Activated naive CD8-positive, alpha-beta T cell treated with anti-CD3 and anti-CD28 coated beads, Interleukin-2, amount 50 U/mL, for 24 hours (primary cell): ENCODE measurements around the gene CACFD1.

Experiments
- ATAC-seq: fragments of 150-1000 bp; cut with Tn5 transposase; one replicate; pipeline ENCODE4 v1.10.0; 2021
- DNase-seq: peaks from one replicate; pipeline ENCODE4 v3.0.0; 2021
- H3K27ac Mint-ChIP-seq: one replicate; pipeline ENCODE4 v1.8.0; 2021; ENCODE audit warnings: mild to moderate bottlenecking, mixed read lengths
- H3K27me3 Mint-ChIP-seq: one replicate; pipeline ENCODE4 v1.8.0; 2021; ENCODE audit warnings: mixed read lengths
- H3K36me3 Mint-ChIP-seq: one replicate; pipeline ENCODE4 v1.8.0; 2021; ENCODE audit warnings: low read depth, mixed read lengths
- H3K4me1 Mint-ChIP-seq: one replicate; pipeline ENCODE4 v1.8.0; 2021; ENCODE audit warnings: mixed read lengths
- H3K4me3 Mint-ChIP-seq: one replicate; pipeline ENCODE4 v1.8.0; 2021; ENCODE audit warnings: mild to moderate bottlenecking, moderate library complexity, mixed read lengths
- H3K9me3 Mint-ChIP-seq: one replicate; pipeline ENCODE4 v1.8.0; 2021; ENCODE audit warnings: mixed read lengths

Gene CACFD1

DNA sequence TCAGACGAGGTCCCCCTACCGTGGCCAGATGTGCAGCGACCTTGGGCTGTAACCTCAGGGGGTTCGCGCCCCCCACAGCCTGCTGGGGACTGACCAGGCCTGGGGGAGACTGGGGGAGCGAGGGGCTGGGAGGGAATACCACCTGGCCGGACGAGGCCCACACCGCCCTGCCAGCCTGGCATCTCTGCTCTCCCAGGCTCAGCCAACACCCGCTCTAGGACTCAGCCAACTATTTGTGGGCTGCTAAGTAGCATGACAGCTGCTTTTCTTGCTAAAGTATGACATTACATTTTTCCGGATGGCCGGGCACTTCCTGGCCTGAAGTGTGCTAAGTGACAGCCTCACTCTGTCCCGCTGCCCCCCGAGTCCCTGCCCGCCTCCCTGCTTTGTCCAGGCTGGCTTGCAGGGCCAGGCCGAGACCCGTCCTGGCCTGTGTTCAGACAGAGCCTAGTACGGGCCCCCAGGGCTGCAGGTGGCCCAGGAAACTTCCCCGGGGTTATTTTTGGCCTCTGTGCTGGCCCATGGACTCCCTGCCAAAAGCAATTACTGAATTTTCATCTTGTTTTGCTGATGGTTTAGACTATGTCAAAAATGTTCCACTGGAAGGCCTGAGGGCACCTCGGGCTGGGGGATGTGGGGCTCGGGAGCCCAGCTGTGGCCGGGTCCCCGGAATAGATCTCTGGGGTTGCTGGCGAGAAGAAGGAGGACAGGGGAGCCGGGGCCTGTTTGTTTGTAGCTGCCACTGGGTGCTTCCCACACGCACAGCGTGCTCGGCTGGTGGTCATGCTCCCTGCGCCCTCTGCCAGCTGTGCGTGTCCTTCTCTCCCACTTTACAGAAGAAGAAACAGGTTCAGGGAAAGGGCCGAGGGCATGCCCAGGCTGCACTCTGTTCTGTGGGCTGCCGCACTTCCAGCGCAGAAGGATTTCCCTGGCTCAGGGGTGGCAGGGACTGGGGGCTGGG is 32.6 kb downstream of the CACFD1 start:
- Mint-ChIP-seq H3K4me1 (no peaks in the 10 kb centered on the region), H3K27me3 (no peaks in the 10 kb centered on the region), H3K9me3 (no peaks in the 10 kb centered on the region), H3K36me3 (no peaks in the 10 kb centered on the region), H3K4me3 (no peak overlapping the region), H3K27ac (no peak overlapping the region)
- ATAC-seq = no peak
- no peak for DNase-seq

DNA sequence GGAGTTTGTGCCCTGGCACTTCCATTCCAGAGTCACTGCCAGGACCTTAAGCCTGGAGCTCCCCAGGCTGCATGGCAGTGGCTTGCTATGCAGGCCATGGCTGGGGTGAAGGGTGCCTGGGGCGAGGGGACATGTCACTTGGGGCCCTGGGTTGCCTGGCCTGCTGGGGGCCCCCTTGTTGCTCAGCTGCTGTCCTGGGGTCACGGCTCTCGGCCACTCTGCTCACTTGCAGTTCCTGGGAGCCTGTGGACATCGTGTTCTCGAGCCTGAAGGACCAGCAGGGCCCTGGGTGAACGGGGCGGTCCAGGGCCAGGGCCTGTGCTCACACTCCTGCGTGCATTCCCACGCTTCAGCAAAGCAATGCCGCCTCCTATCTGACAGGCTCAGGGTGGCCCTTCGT is 33.6 kb downstream of the CACFD1 start:
- Mint-ChIP-seq H3K36me3 (no peaks in the 10 kb centered on the region), H3K27me3 (no peaks in the 10 kb centered on the region), H3K9me3 (no peaks in the 10 kb centered on the region), H3K27ac (no peak overlapping the region), H3K4me1 (no peaks in the 10 kb centered on the region), H3K4me3 (no peak overlapping the region)
- DNase-seq = no peak
- ATAC-seq = no peak

DNA sequence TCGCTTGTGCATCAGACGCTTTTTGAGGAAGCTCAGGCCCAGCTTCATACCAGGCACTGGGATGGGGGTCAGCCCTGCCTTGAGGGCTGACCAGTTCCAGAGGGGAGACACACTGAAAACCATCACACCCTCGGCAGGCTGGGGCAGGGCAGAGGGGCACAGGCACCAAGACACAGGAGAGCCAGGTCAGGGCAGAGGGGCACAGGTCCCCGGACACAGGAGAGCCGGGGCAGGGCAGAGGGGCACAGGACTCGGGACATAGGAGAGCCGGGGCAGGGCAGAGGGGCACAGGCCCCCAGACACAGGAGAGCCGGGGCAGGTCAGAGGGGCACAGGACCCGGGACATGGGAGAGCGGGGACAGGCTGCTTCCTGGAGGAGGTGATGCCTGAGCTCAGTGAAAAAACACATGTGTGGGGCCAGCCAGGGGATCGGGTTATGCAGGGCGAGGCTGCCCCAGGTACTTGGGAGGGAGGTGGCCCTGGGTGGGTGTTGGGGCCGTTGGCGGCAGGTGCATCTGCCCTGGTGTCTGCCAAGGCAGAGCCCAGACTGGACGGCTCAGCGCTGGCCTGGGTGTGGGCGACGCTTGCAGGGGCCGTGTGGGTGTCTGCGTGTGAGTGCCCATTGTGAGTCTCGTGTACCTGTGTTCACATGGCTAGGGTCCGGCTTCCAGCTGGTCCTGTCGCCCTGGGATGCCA is 34.2 kb downstream of the CACFD1 start:
- Mint-ChIP-seq H3K27me3 (no peaks in the 10 kb centered on the region), H3K9me3 (no peaks in the 10 kb centered on the region), H3K27ac (no peak overlapping the region), H3K4me3 (no peak overlapping the region), H3K36me3 (no peaks in the 10 kb centered on the region), H3K4me1 (no peaks in the 10 kb centered on the region)
- DNase-seq (no peak), ATAC-seq (no peak)

DNA sequence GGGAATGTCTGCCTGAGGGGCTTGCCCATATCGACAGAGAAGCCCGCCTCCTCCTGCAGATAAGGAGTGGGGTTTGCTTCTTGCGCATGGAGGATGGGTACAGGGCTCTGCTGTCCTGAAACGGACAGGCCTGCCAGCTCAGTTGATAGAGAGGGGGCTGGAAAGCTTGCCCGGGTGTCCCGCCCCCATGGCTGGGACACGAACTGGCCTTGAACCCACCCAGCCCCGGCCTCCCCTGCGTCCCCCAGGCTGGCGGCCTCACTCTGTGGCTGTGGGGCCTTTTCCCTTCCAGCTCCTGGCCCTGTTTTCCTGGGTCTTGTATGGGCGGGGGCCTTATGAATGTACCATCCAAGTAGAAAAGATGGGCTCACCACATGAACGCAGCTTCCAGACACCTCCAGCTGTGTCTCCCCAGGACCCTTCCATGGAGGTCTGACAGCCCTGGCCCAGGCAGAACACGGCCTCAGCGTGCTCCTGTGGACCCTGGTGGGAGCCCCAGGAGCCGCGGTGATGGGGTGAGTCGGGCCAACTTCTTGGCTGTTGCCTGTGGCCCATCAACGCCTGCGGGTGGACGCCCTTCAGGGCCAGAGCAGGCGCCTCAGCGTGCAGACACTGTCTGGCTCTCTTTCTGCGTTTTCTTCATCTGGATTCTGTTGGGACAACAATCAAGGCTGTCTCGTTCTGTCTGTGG is 35.0 kb downstream of the CACFD1 start:
- H3K27me3 Mint-ChIP-seq = no peaks in the 10 kb centered on the region

GRCh38 chr9:133495327-133496293 is 35.8 kb downstream of the CACFD1 start:
- H3K27me3 Mint-ChIP-seq = no peaks in the 10 kb centered on the region
- H3K9me3 Mint-ChIP-seq = no peaks in the 10 kb centered on the region
- no peaks in the 10 kb centered on the region for H3K36me3 Mint-ChIP-seq
- ATAC-seq (no peak), DNase-seq (no peak)
- H3K27ac Mint-ChIP-seq = no peak overlapping the region
- no peak overlapping the region for H3K4me3 Mint-ChIP-seq
- H3K4me1 Mint-ChIP-seq = no peaks in the 10 kb centered on the region

More for the DNA sequence above, 35.0 kb downstream of the CACFD1 start:
- no peaks in the 10 kb centered on the region for H3K36me3 Mint-ChIP-seq
- H3K4me3 Mint-ChIP-seq = no peak overlapping the region
- ATAC-seq (no peak), DNase-seq (no peak)
- no peaks in the 10 kb centered on the region for H3K4me1 Mint-ChIP-seq
- no peaks in the 10 kb centered on the region for H3K9me3 Mint-ChIP-seq
- H3K27ac Mint-ChIP-seq = no peak overlapping the region

GRCh38 chr9:133496861-133497842 is 37.4 kb downstream of the CACFD1 start:
- DNase-seq = no peak
- Mint-ChIP-seq H3K27me3 (no peaks in the 10 kb centered on the region), H3K4me3 (no peak overlapping the region), H3K27ac (no peak overlapping the region), H3K36me3 (no peaks in the 10 kb centered on the region), H3K9me3 (peaks cover 10% of the 10 kb centered on the region), H3K4me1 (no peaks in the 10 kb centered on the region)
- no peak for ATAC-seq

DNA sequence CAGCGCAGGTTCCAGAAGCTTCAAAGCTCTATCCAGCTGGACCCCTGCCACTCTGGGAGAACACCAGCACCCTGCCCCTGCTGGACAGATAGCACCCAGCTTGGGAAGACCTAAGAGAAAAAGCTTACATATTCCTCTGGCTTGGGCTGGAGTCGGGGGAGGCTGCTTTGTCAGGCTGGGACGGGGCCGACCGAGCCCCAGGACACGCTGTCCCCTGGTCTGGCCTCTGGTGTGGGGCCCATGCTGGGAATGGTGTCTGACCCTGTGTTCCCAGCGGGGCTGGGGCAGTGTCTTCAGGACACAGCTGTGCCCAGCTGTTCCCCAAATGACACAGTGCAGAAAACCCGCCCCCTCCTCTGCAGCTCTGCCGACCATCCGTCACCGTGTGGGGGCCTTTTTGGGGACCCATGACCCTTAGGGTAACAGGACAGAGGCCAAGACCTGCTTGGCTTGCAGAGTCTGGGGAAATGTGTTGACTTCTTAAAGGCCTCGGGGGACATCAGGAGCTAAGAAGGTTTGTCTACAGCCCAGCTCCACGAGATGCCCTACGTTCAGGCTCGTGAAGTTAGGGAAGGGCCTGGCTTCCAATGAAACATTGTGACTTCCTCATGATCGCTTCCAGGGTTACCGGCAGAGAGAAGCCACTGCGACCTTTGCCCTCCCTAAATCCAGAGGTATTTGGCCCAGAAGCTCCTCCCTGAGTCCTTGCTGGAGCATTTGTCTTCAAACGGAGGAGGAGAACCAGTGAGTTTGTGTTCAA is 39.5 kb downstream of the CACFD1 start:
- DNase-seq (no peak), ATAC-seq (no peak)
- Mint-ChIP-seq H3K36me3 (peaks cover 2% of the 10 kb centered on the region), H3K27me3 (peaks cover 5% of the 10 kb centered on the region), H3K9me3 (peaks cover 17% of the 10 kb centered on the region), H3K4me3 (no peak overlapping the region), H3K4me1 (no peaks in the 10 kb centered on the region), H3K27ac (no peak overlapping the region)

GRCh38 chr9:133499892-133500270 is 40.1 kb downstream of the CACFD1 start:
- peaks cover 5% of the 10 kb centered on the region for H3K27me3 Mint-ChIP-seq
- ATAC-seq (no peak), DNase-seq (no peak)
- H3K4me1 Mint-ChIP-seq = no peaks in the 10 kb centered on the region
- H3K4me3 Mint-ChIP-seq = no peak overlapping the region
- no peak overlapping the region for H3K27ac Mint-ChIP-seq
- H3K36me3 Mint-ChIP-seq = peaks cover 2% of the 10 kb centered on the region
- peaks cover 17% of the 10 kb centered on the region for H3K9me3 Mint-ChIP-seq

GRCh38 chr9:133502112-133502511 is 42.3 kb downstream of the CACFD1 start:
- Mint-ChIP-seq H3K27me3 (peaks cover 5% of the 10 kb centered on the region), H3K27ac (no peak overlapping the region), H3K4me1 (no peaks in the 10 kb centered on the region), H3K9me3 (peaks cover 17% of the 10 kb centered on the region), H3K4me3 (no peak overlapping the region), H3K36me3 (peaks cover 2% of the 10 kb centered on the region)
- no peak for ATAC-seq
- no peak for DNase-seq

- peaks cover 17% of the 10 kb centered on the region for H3K9me3 Mint-ChIP-seq
- no peak overlapping the region for H3K4me3 Mint-ChIP-seq
- ATAC-seq (no peak), DNase-seq (no peak)
- no peak overlapping the region for H3K27ac Mint-ChIP-seq
- H3K36me3 Mint-ChIP-seq = peaks cover 2% of the 10 kb centered on the region
- peaks cover 15% of the 10 kb centered on the region for H3K4me1 Mint-ChIP-seq
- peaks cover 5% of the 10 kb centered on the region for H3K27me3 Mint-ChIP-seq
These were observed 45.5 kb downstream of the CACFD1 start for GRCh38 chr9:133505186-133505830.

GRCh38 chr9:133505901-133506652 is 46.3 kb downstream of the CACFD1 start:
- H3K27me3 Mint-ChIP-seq = peaks cover 5% of the 10 kb centered on the region
- H3K36me3 Mint-ChIP-seq = peaks cover 2% of the 10 kb centered on the region
- DNase-seq (no peak), ATAC-seq (no peak)
- no peak overlapping the region for H3K27ac Mint-ChIP-seq
- peaks cover 15% of the 10 kb centered on the region for H3K9me3 Mint-ChIP-seq
- no peak overlapping the region for H3K4me3 Mint-ChIP-seq
- H3K4me1 Mint-ChIP-seq = peaks cover 15% of the 10 kb centered on the region

DNA sequence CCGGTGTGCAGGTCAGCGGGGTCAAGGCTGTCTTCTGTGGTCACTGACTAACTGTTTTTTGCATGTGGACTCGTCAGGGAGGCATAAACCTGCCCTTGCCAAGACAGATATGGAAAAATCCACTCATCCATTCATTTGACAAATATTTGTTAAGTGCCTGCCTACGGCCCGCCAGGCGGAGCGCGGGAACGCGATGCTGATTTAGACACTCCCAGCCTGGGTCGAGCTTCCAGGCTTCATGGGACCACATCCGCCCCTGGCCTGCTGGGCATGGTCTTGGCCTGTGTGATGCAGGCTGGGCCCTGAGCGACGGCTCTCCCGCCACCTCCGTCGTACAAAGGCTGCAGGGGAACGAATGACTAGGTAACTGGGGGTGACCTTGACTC is 46.9 kb downstream of the CACFD1 start:
- Mint-ChIP-seq H3K36me3 (peaks cover 2% of the 10 kb centered on the region), H3K27ac (no peak overlapping the region), H3K9me3 (peaks cover 11% of the 10 kb centered on the region), H3K4me1 (peaks cover 15% of the 10 kb centered on the region), H3K4me3 (no peak overlapping the region), H3K27me3 (peaks cover 5% of the 10 kb centered on the region)
- ATAC-seq = no peak
- DNase-seq = no peak
